Caco-2 (cell line): ENCODE measurements around the gene NACA2. TPM values are rescaled to one million over a fixed set of nuclear protein-coding genes. Genes with fewer than 3 reads are reported as not detected.
"Not testable (repeated sequence)": the region's sequence is repeated elsewhere in the genome, so short reads cannot be mapped to it uniquely, and the experiment has no call there.

Source experiments
- BruUV-seq: library from RNA; stranded (reverse); fragments of 400-500 nt; replicated peaks from 2 replicates; lab custom pipeline; 2021; lab: Mats Ljungman, UMichigan
- CTCF ChIA-PET: fragments of 300-600 bp; sonication (Branson Sonifier 250); formaldehyde crosslinking; loops from one replicate; lab custom pipeline; 2022; ENCODE audit warnings: antibody characterized with exemption; lab: Charles Lee
- POLR2A ChIA-PET: fragments of 300-600 bp; sonication (Branson Sonifier 250); formaldehyde crosslinking; loops from one replicate; lab custom pipeline; 2022; ENCODE audit warnings: antibody characterized with exemption; lab: Charles Lee
- DNase-seq, 2 experiments: peaks; one replicate each; pipeline versions ENCODE4 v3.0.0 to v3.0.0-alpha.2; 2020 to 2022
- H3K27me3 ChIP-seq: replicated peaks from 2 replicates; pipeline ENCODE4 v1.6.0; 2011; ENCODE audit warnings: low read length; ENCODE audit not compliant: control insufficient read depth, insufficient read depth
- H3K36me3 ChIP-seq: 2 replicates; pipeline ENCODE4 v1.5.1; 2011; ENCODE audit warnings: low read length; ENCODE audit not compliant: control insufficient read depth, insufficient read depth
- H3K4me1 ChIP-seq: fragments of 250-450 bp; sonication (Bioruptor Pico); 2 replicates; pipeline ENCODE4 v1.5.1; 2020; ENCODE audit warnings: mild to moderate bottlenecking
- H3K4me3 ChIP-seq: 2 replicates; pipeline ENCODE4 v1.5.1; 2011; ENCODE audit warnings: low read depth, mild to moderate bottlenecking, control low read depth, low read length
- H3K9me3 ChIP-seq: fragments of 250-450 bp; sonication (Bioruptor Pico); 2 replicates; pipeline ENCODE4 v1.5.1; 2020; ENCODE audit warnings: mild to moderate bottlenecking, moderate library complexity
- H3K27ac Mint-ChIP-seq: one replicate; pipeline ENCODE4 v1.8.0; 2022; ENCODE audit warnings: mixed read lengths; ENCODE audit not compliant: unreplicated experiment
- H3K27me3 Mint-ChIP-seq: one replicate; pipeline ENCODE4 v1.8.0; 2022; ENCODE audit warnings: mixed read lengths; ENCODE audit not compliant: insufficient read depth, unreplicated experiment
- H3K36me3 Mint-ChIP-seq: one replicate; pipeline ENCODE4 v1.8.0; 2022; ENCODE audit warnings: mild to moderate bottlenecking, mixed read lengths; ENCODE audit not compliant: insufficient read depth, unreplicated experiment
- H3K4me1 Mint-ChIP-seq: one replicate; pipeline ENCODE4 v1.8.0; 2022; ENCODE audit warnings: low read depth, mixed read lengths; ENCODE audit not compliant: unreplicated experiment
- H3K4me3 Mint-ChIP-seq: one replicate; pipeline ENCODE4 v1.8.0; 2022; ENCODE audit warnings: mild to moderate bottlenecking, moderate library complexity, mixed read lengths; ENCODE audit not compliant: unreplicated experiment
- H3K9me3 Mint-ChIP-seq: one replicate; pipeline ENCODE4 v1.8.0; 2022; ENCODE audit warnings: mixed read lengths; ENCODE audit not compliant: unreplicated experiment
- intact Hi-C: fragments of 100-400 bp; cut with micrococcal nuclease; formaldehyde crosslinking; loops from one replicate; pipeline ENCODE4 v1.10.0; 2022; ENCODE audit not compliant: unreplicated experiment
- total RNA-seq: library from RNA; stranded (reverse); gene quantifications from 2 replicates; pipeline ENCODE4 v1.2.3, GENCODE V29; 2022
- TF ChIP-seq, protein P1 (sequence below), 2 experiments: fragments of 200-600 bp in 1 of 2; IDR thresholded peaks; 1 replicate in 1 of 2; 2 replicates in 1 of 2; pipeline versions ENCODE4 v1.5.1 to v1.8.0; 2011 to 2022; ENCODE audit warnings: antibody characterized with exemption in 1 of 2, control low read depth in 1 of 2, inconsistent platforms in 1 of 2, low read depth in 1 of 2, low read length in 1 of 2, mild to moderate bottlenecking in 1 of 2, moderate library complexity in 1 of 2; ENCODE audit not compliant: insufficient read depth in 1 of 2, severe bottlenecking in 1 of 2, unreplicated experiment in 1 of 2

NACA2 gene
- total RNA-seq, 1 experiment from 2014 or later = not detected

DNA sequence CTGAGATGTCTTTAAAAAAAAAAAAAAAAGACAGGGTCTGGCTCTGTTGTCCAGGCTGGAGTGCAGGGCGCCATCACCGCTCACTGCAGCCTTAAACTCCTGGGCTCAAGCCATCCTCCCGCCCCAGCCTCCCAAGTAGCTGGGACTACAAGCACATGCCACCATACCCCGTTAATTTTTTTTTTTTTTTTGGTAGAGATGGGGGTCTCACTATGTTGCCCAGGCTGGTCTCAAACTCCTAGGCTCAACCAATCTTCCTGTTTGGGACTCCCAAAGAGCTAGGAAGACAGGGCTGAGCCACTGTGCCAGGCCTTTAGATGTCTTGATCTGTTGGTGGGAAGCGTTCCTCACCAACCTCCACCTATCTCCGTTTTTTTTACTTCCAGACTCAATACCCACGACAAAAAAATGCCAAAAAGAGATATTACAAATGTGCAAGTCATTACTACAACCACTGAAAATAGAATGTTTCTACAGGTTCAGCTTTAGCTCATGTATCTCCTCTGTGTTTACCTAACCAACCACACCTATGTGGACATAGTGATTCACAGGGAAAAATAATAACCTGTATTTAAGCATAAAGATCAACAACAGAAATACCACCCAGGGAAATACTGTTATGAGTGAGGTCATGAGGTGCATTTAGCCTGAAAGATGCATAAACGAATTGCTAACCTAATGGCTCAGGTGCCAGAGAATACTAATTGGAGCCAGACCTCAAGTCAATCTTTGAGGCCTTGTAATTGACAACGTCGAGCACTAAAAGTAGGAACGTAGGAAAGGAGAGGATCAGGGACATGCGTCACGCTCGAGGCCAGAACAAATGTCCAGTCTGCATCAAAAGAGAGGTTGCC is 22.6 kb downstream of the NACA2 start:
- Histone ChIP-seq H3K36me3 (no peaks in the 10 kb centered on the region), H3K9me3 (peaks cover 14% of the 10 kb centered on the region; the same call in 1 of the 2 replicates), H3K4me1 (peaks cover 7% of the 10 kb centered on the region; the same call in 1 of the 2 replicates), H3K4me3 (no peak overlapping the region), H3K27me3 (no peaks in the 10 kb centered on the region; the same call in 1 of the 2 replicates)
- intact Hi-C loops = no loop called here
- peak overlapping the region; percentile 80 for H3K27ac Mint-ChIP-seq
- POLR2A ChIA-PET = interaction anchor here (0.7 kb wide), 1 partner anchor 142 kb away, joined by 5 read pairs; no protein-coding TSS in a partner anchor
- H3K36me3 Mint-ChIP-seq = no peaks in the 10 kb centered on the region
- H3K9me3 Mint-ChIP-seq = peaks cover 31% of the 10 kb centered on the region
- TF ChIP-seq, protein P1, sequence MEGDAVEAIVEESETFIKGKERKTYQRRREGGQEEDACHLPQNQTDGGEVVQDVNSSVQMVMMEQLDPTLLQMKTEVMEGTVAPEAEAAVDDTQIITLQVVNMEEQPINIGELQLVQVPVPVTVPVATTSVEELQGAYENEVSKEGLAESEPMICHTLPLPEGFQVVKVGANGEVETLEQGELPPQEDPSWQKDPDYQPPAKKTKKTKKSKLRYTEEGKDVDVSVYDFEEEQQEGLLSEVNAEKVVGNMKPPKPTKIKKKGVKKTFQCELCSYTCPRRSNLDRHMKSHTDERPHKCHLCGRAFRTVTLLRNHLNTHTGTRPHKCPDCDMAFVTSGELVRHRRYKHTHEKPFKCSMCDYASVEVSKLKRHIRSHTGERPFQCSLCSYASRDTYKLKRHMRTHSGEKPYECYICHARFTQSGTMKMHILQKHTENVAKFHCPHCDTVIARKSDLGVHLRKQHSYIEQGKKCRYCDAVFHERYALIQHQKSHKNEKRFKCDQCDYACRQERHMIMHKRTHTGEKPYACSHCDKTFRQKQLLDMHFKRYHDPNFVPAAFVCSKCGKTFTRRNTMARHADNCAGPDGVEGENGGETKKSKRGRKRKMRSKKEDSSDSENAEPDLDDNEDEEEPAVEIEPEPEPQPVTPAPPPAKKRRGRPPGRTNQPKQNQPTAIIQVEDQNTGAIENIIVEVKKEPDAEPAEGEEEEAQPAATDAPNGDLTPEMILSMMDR (IDR thresholded peaks at IDR 0.05; ENCODE audit: insufficient read depth in 1 of 2, low read depth in 1 of 2, low read length in 1 of 2, severe bottlenecking in 1 of 2, unreplicated experiment in 1 of 2) = no peak
- no peak overlapping the region for H3K4me3 Mint-ChIP-seq
- TSS peak; percentile 44 for BruUV-seq
- H3K27me3 Mint-ChIP-seq = no peaks in the 10 kb centered on the region
- CTCF ChIA-PET = interaction anchor here (0.7 to 1.0 kb wide), 4 partner anchors 53 to 157 kb away, joined by 3 to 4 read pairs (median 4); no protein-coding TSS in a partner anchor
- peaks cover 10% of the 10 kb centered on the region for H3K4me1 Mint-ChIP-seq
- DNase-seq = peak in 1 of 2 experiments; percentile 22

DNA sequence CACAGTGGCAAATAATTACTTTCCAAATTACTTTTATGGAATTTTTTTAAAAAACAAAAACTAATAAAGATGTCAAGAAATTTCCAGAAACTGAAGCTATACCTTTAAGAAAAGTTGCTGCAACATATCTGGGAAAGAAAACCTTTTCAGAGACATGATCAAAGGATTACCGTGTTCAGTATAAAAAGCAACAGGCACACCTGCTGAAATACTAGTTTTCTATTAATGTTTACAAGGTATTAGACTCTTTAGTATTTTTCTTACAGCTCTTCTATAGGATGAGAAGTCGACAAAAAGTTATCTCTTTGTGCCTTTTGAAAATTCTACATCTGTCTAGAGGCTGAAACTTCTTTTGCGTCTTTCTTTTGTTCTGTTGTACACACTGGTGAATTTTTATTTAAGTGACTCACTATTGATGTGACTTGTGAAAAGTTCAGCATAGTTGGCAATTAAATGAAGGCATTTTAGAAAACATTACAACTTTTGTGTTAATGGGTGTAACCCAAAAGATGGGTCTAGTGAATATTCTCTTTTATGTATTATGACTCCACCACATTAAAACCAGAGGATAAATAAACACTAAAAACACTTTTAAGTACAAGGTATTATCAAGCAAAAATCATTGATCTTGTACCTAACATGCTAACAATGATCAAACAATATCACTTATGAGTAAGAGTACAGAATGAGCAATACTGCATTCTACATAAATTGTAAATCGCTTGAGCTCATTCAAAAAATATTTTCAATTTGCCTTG is 23.8 kb downstream of the NACA2 start:
- Mint-ChIP-seq H3K4me3 (no peak overlapping the region), H3K4me1 (peaks cover 10% of the 10 kb centered on the region), H3K36me3 (no peaks in the 10 kb centered on the region), H3K27me3 (no peaks in the 10 kb centered on the region), H3K9me3 (peaks cover 31% of the 10 kb centered on the region), H3K27ac (no peak overlapping the region)
- TF ChIP-seq, protein P1 (IDR thresholded peaks at IDR 0.05; ENCODE audit: insufficient read depth in 1 of 2, low read depth in 1 of 2, low read length in 1 of 2, severe bottlenecking in 1 of 2, unreplicated experiment in 1 of 2) = no peak
- peaks cover 14% of the 10 kb centered on the region; the same call in 1 of the 2 replicates for H3K9me3 ChIP-seq
- BruUV-seq = no TSS peak
- intact Hi-C loops = no loop called here
- DNase-seq = no peak
- ChIA-PET CTCF (no interaction called here), POLR2A (no interaction called here)
- no peaks in the 10 kb centered on the region for H3K36me3 ChIP-seq
- no peaks in the 10 kb centered on the region; the same call in 1 of the 2 replicates for H3K27me3 ChIP-seq
- H3K4me1 ChIP-seq = peaks cover 7% of the 10 kb centered on the region; the same call in 1 of the 2 replicates
- H3K4me3 ChIP-seq = no peak overlapping the region

DNA sequence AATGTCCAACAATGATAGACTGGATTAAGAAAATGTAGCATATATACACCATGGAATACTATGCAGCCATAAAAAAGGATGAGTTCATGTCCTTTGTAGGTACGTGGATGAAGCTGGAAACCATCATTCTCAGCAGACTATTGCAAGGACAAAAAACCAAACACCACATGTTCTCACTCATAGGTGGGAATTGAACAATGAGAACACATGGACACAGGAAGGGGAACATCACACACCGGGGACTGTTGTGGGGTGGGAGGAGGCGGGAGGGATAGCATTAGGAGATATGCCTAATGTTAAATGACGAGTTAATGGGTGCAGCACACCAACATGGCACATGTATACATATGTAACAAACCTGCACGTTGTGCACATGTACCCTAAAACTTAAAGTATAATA is 24.6 kb downstream of the NACA2 start:
- H3K36me3 Mint-ChIP-seq, H3K27me3 ChIP-seq, H3K4me1 ChIP-seq, H3K4me3 Mint-ChIP-seq, H3K4me3 ChIP-seq, BruUV-seq, DNase-seq, H3K27me3 Mint-ChIP-seq, POLR2A ChIA-PET, CTCF ChIA-PET, H3K27ac Mint-ChIP-seq, intact Hi-C loops, H3K36me3 ChIP-seq: not testable (repeated sequence)
- Mint-ChIP-seq H3K4me1 (peaks cover 10% of the 10 kb centered on the region), H3K9me3 (peaks cover 25% of the 10 kb centered on the region)
- peaks cover 12% of the 10 kb centered on the region; the same call in 1 of the 2 replicates for H3K9me3 ChIP-seq

- intact Hi-C loops, POLR2A ChIA-PET: not testable (repeated sequence)
These were observed 25.2 kb downstream of the NACA2 start for GRCh38 chr17:61565850-61566249.

More at GRCh38 chr17:61565850-61566249, 25.2 kb downstream of the NACA2 start:
- Mint-ChIP-seq H3K4me1 (peaks cover 10% of the 10 kb centered on the region), H3K9me3 (peaks cover 19% of the 10 kb centered on the region)
- H3K9me3 ChIP-seq, H3K27me3 Mint-ChIP-seq, H3K4me3 Mint-ChIP-seq, DNase-seq, BruUV-seq, H3K4me1 ChIP-seq, H3K27me3 ChIP-seq, H3K36me3 Mint-ChIP-seq, H3K27ac Mint-ChIP-seq, H3K36me3 ChIP-seq, H3K4me3 ChIP-seq, CTCF ChIA-PET: not testable (repeated sequence)
